LHCN-M2 (cell line): ENCODE results near the gene TPCN1. TPM values are rescaled to one million over a fixed set of nuclear protein-coding genes. Genes with fewer than 3 reads are reported as not detected.
A peak's percentile ranks its signal among the peaks of the same experiment; 100 is the strongest.

ENCODE experiments used
- DNase-seq: peaks from one replicate; pipeline ENCODE4 v3.0.0-alpha.2; 2012; ENCODE audit warnings: low read depth
- total RNA-seq: library from RNA; depleted of rRNA; stranded (reverse); fragments of >200 nt; gene quantifications from 2 replicates; pipeline ENCODE4 v1.2.3, GENCODE V29; 2014

The TPCN1 gene
- total RNA-seq, 1 experiment from 2014 or later = 21.4 TPM

DNA sequence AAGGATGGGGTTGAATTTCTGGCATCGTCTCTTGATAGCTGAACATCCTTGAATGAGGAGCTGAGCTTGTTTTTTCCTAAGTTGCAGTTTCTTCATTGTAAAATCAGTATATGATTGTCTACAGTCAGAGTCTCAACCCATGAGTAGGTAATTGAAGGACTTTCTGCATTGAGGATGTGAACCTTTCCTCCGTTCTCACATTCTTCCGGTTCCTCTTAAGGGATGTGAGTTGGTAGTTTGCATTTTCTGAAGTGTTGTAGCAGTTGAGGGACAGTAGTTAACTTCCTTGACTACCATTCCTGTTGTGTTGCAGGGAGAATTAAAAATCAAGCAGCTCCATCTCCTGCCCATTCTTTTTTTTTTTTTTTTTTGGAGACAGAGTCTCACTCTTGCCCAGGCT, 19.1 kb downstream of the TPCN1 start:
- DNase-seq = no peak

DNA sequence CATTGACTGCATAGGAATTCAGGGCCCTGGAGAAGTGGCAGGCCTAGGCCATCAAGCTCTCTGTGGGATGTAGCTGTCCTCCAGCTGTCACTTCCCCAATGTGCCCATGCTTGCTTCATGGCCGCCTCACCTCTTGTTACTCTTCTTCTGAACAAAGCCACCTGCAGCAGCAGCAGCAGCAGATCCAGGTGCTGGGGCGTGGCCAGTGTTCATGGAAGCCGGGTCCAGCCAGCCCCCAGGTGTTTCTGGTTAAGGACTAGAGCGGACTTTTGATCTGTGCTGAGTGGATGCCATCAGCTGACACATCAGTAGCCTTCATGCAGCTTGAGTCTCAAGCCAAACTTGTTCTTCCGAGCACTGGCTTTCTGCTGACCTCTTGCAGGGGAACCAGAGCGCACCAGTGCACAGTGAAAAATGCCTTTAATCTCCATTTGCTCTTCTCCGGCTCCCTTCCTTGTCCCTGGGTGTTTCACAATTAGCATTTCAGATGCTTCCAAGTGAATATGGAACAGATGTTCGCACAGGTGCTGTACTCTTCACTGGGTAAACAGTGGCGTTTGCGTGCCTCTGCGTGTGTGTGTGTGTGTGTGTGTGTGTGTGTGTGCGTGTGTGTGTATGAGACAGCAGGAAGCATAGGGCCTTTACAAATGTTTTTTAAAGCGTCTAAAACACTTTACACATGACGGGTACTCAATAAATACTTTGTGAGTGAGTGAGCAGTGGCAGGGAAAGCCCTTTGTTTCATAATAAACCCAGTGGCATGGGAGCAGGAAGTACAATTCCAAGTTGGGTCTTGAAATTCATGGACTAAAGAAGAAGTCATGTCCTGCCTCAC, 20.1 kb downstream of the TPCN1 start:
- DNase-seq = peak; percentile 96

DNA sequence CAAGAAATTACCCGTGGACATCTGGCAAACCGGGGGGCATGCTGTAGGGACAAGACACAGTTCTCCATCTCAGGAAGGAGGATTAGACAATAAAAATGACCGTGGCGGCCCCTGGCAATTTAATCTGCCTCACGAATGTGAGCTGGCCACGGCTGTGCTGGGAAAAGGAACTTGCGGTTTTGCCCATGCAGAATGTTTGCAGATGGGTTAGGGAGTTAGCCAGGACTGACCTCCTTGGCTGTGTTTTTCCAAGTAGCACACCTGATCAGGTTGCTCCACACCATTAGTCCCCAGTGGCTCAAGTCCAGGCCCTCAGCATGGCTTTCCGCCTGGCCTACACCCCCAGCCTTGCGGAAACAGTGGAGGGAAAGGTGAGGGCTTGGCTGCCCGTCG, 20.8 kb downstream of the TPCN1 start:
- DNase-seq = no peak

DNA sequence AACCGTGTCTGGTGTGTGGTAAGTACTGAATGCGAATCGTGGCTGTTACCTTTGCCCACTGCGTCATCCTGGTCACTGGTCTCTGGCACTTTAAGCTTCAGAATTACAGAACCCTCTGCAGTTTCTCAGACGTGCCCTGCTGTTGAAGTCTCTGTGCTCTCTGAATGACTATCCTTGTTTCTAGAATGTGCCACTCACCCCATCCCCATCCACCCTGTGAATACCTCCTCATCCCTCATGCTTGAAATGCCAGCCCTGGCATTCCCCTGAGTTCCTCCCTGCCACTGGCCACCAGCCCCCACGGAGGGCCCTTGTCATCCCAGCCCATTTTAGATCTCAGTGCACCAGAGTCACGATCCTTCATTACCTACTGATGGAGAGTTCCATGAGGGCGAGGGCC, 21.3 kb downstream of the TPCN1 start:
- DNase-seq = no peak

DNA sequence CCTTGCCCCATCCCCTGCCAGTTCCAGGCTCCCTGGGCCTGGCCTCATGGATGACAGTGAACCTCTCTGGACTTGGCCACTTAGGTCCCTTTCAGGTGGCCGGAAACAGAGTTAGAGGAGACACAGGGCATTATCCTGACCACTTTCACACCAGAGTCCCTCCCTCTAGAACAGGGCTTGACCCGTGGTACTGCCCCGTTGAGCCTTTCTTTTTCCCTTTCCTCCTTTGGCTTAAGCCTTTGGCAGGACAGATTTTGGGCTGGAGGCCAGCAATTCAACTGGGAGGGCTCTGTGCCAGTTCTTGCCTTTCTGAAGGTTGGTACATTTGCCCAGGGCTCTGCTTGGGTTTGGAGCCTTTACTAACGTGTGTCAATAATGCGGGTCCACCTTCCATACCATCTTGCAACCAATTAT, 22.8 kb downstream of the TPCN1 start:
- peak; percentile 69 for DNase-seq

DNA sequence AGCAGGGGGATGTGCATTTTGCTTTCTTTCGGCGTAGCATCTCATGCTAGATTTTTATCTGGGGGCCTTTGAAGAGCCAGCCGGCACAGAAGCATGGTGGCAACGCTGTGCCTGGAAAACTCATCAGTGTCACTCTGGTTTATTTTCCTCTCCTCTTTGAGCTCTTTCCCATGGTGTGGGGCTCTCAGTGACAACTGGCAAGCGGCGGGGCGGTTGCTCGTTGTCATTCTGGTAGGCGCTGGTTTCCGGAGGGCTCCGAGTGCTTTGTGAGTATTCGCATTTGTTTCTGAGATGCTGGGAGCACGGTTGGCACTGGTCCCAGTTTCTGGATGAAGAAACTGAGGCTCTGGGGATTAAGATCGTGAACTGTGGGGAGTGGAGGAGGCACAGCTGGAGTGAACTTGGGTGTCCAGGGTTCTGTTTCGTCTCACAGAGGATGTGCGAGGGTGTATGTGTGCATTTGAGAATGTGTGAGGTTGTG, 23.3 kb downstream of the TPCN1 start:
- DNase-seq = no peak

DNA sequence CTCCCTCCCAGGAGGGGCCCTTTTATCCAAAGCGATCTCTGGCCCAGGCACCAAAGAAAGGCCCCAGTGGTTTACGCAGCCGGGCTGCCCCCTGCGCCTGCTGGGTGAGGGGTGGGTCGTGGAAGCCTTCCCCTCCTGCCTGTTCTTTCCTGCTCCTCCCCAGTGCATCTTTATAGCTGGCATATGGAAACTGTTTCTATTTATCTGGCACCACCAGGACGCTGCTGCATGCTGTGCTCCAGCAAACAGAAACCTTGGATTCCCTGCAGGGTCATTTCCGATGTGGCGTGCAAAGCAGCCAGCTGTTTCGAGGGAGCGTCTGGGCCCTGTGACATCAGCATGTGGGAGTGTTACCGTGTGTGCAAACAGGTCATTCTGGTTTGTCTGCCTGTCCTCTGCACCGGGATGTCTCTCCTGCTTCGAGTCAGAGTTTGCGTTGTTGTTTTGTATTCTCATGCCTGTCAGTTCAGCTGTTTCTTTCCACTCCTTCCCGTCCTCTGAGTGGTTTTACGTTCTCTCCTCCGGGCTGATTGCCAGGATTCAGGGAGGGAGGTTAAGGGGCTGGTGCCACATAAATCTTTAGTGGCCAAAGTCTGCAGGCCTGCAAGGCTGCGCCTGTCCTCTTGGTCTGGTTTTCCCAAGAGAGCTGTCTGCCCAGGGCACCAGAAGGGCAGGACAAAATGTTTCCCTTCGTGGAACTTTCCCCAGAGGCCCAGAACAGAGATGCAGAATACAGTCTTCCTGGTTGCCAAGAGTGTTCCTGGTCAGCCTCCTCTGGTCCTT, 24.6 kb downstream of the TPCN1 start:
- peak; percentile 96 for DNase-seq

DNA sequence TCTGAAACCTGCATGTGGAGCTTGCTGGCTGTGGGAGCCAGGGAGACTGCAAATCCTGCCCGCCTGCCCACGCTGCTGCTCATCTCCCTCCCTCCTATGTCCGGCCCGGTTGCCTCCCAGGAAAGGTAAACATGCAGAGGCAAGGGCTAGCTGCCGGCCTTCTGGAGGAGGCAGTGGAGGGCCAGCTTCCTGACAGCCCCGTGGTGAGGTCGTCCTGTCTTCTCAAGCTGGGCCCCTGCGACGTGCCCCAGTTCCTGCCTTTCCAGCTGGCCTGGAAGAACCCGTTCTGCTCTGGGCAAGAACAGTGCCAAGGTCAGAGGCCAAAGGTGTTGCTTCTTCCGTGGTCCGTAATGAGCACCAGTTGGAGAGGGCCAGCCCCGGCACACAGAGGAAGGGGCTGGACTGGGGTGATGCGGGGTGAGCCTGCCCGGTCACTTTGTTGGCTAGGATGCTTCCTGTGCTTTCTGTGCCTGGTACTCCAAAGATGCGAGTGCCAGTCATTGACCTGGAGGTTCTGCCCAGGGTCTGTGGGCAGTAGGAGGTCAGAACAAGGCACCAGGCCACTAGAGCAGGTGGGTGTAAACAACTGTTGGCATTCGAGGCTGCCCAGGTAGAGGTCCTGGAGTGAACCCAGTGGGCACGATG, 25.3 kb downstream of the TPCN1 start:
- no peak for DNase-seq

DNA sequence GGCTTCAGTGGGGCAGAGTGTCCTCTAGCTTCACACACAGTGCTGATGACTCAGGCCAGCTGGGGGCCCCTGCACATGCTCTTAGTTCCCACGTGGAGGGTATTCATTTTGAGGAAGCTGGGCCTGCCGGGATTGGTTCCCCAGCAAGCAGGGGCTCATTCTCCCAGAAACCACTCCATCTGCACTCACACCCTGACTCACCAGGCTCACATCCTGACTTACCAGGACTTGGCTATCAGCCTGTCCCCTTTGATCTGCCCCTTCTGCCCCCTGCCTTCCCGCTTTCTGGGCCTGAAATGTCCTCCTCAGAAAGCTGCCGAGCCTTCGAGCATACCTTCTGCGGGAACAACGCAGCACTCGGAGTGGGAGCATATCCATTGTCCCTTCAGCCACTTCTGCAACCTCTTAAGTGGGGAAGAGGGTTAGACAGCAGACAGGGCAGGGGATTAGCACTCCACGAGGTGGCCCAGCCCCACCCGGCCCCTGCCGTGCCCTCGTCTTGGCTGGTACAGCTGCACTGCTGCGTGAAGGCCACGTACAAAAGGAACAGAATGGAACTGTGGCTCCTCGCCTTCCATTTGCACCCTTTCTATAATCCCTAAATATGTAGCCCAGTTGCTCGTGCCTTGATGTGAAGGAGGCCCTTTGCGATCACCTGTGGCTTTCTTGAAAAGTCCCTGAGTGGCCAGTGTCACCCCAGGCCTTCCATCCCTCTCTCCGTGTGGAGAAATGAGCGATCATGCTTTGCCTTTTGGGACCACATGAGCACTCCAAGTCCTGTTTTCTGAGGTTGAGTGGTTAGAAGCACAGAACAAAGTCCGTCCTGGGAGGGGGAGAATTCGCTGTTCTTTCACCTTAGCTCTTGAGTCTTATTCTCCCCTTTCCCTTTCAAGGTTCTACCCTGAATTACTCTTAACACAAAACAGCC, 26.1 kb downstream of the TPCN1 start:
- peak; percentile 74 for DNase-seq

DNA sequence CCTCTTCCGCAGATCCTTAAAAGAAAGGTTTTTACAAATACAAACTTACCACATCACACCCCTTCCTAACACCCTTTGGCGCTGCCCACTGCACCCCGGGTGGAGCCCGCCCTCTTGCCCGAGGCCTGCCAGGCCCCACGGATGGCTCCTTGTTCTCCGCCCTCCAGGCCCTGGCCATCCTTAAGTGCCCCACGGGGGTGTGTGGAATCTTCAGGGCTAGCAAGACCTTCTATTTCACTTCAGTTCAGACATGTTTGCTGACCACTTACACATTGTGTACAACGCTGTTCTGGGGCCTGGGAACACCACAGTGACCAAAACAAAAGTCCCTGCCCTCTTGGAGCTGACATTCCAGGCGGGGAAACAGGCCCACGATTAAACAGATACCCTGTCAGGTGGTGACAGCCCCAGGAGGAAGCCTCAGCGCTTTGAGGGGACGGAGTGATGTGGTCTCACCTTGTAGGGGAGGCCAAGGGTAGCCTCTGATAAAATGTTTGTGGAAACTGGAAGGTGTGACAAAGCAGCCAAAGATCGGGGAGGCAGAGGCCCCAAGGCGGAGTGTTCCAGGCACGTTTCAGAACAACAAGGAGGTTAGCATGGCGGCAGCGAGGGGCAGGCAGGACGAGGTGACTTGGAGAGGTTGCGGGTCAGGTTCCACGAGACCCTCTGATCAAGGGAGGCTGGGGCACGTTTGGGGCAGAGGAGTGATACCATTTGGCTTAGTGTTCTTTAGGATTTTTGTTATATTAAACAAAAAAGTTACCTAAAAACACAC, 27.0 kb downstream of the TPCN1 start:
- DNase-seq = no peak

DNA sequence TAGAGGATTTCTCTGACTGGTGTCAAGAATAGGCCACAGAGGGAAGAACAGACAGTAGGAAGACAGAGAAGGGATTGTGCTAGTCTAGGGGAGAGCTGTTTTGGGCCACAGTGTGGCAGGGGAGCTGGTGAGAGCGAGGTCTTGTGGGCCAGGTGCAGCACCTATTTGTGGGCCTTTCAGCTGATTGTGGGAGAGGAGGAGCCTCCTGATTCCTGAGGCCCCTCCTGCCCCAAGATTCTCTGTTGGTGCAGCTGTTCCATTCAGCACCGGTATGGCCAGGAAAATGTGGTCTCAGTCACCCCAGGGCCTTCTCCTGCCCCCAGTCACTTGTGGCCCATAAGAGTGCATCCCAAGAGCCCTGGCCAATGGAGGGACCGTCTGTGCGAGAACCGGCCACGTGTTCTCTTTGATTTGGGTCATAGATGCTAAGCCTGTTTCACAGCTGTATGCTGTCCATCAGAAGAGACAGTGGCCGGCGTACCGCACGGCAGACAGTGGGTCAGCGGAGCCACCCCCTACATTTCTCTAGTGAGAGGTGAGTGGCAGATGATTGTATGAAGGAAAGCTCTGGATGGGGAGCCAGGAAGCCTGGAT, 27.7 kb downstream of the TPCN1 start:
- DNase-seq = no peak

DNA sequence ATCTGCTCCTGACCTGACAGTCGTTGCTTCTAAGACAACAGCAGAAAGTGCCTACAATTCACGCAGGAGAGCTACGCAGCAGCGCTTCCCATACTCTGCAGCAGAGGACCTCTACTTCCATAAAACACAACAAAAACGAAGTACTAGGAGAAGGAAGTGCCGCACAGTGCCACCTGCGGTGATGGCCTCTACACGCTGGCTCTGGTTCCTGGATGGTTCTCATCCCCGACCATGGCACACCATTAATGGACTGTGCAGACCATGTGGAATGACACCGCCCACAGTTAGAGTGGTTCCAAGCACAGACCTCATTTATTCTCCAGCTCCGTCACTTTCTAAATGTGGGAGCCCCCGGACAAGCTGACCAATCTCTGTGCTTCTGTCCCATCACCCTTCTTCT, 28.3 kb downstream of the TPCN1 start:
- no peak for DNase-seq

DNA sequence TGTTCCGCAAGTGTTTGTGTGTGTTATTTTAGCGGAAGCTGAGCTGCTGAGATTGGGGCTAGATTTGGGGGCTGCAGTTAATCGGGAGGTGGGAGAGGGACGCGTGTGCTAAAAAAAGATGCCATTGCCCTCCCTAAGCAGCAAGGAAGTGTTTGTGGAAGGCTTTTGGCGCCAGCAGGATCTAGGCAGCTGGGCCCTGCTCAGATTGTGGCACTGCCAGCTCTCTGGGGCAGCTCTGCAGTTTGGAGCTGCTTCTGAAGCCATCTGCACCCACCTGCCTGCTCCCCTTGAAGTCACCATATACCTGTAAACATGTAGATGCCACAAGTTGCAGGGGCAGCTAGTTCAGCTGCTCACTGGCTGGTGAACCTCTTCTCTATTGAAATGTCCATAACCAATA, 28.8 kb downstream of the TPCN1 start:
- no peak for DNase-seq

DNA sequence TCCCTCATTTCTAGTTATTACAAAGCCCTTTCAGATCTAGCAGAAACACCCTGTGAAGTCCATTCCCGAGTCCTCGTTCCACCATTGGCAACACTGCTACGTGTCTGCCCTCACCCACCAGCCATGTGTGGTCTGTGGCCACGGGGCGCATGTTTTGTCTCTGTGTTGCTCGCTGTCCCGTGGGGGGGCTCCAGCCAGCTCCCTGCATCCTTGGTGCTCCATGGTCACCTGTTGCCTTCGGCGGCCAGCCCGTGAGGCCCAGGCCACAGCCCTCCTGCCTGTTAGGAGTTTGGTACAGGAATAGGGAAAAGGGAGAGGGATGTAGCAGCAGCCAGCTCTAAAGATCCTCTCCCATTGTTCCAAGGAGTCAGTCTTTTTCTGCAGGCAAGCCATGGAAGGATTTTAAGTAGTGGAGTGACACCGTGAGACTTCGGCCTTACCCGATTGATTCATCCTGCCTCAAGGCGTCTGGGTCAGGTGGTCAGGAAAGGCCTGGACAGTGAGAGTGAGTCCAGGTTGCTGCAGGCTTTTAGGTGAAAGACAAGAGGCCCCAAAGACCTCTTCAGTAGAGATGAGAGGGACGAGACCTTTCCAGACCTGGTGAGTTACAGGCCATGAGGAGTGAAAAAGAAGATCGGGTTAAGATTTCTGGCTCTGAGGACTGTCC, 30.3 kb downstream of the TPCN1 start:
- no peak for DNase-seq

DNA sequence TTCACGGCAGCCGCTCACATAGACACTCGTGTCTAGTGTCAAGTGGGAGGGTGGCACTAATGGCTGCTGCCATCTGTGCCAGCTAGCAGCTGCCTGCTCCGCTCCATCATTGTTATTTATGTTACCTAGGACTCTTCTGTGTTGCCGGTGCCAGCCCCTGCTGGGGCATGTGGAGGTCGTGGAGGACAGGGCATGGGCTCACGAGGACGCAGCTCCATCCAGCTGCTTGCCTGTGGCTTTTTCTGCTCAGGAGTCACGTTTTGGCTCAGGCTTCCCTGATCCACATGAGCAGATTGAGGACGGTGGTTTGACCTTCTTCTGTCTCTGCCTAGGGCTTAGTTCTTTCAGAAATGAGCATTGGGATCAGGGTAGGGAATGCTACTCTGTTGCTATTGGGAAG, 31.2 kb downstream of the TPCN1 start:
- no peak for DNase-seq

DNA sequence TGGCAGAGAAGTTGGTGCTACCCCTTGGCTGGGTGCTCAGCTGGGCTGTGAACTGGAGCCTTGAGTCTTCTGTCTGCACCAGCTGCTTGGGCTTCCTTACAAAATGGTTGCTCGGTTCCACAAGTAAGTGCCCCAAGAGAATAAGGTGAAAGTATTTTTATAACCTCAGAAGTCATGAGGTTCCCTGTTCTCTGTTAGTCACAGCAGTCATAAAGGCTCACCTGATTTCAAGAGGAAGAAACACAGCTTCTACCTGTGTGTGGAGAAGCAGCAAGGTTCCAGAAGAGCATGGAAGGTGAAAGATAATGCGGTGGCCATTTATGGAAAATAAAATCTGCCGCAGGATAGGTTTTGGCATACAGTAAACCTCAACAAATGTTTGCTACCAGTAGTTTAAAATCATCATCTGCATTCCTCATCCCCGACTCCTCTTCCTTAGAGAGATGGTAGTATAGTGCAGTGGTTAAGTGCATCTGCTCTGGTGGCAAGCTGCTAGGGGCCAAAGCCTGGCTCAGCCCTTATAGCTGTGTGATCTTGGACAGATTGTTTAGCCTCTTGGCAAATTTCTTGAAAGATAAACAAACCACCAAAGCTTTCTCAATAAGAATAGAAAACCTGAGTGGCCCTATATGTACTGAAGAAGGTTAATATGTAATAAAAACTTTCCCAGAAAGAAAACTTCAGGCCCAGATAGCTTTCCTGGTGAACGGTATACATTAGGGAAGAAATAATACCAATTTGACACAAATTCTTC, 32.4 kb downstream of the TPCN1 start:
- no peak for DNase-seq

DNA sequence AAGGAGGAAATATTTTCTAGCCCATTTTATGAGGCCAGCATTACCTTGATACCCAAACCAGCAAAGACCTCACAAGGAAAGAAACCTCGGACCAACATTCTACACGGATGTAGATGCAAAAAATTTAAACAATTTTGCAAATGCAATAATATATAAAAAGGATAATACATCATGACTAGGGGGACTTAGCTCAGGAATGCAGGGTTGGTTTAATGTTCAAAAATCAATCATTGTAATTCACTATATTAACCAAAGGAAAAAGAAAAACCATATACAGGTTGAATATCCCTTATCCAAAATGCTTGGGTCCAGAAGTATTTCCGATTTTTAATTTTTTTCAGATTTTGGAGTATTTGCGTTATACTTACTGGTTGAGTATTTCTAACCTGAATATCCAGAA, 33.0 kb downstream of the TPCN1 start:
- DNase-seq = no peak

DNA sequence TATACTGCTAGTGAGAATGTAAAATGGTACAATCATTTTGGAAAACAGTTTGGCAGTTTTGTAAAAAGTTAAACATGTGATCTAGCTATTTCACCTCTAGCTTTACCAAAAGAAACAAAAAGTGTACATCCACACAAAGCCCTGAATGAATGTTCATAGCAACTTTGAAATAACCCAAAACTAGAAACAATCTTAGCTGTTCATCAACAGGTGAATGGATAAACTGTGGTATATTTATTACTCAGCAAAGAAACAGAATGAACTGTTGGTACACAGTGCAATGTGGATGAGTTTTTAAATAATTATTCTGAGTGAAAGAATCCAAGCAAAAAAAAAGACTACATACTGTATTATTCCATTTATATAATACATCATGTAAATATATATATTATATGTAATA, 36.3 kb downstream of the TPCN1 start:
- DNase-seq = no peak

DNA sequence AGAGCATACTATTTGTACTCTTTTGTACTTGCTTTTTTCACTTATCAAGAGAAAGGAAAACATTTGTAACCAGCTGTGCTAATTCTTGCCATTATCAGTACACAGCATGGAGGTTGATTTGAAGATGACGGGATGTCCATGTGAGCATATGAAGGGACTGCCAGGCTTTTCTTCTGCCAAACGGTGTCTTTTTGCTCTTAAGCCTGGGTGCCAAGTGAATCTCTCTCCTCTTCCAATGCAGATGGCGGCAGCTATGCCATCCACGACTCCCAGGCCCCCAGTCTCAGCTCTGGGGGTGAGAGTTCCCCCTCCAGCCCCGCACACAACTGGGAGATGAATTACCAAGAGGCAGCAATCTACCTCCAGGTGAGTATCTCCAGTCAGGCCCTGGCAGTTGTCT, 38.9 kb downstream of the TPCN1 start:
- no peak for DNase-seq
